OCI-LY3 (cell line): ENCODE results near the gene SLIT1.

Source experiments
- CTCF ChIP-seq: fragments of 200-600, 300-600 bp; sonication (generic); IDR thresholded peaks from 2 replicates; pipeline ENCODE4 v1.5.1; 2014; ENCODE audit warnings: antibody characterized with exemption, low read length, low read depth
- EZH2phosphoT487 ChIP-seq: fragments of 200-600 bp; shearing (Covaris generic); IDR thresholded peaks from 2 replicates; pipeline ENCODE4 v1.6.1; 2018; ENCODE audit warnings: antibody characterized with exemption, mixed run types, low read depth

DNA sequence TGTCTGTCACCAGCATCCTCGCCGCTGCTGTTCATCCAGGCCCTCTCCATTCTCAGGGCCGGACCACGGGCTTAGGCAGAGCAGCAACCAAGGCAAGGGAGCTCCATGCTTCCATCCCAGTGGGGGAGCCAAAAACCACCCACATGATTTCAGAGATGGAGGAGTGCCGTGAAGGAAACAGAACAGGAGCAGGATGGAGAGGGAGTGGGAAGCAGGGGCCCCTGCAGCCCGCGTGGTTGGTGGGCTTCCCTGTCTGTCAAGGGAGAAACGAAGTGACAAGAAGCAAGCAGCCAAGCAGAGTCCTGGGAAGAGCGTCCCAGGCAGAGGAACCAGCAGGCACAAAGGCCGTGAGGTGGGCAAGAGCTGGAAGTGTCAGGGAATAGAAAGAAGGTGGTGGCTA lies 95.7 kb downstream of the SLIT1 start:
- TF ChIP-seq CTCF (no peak), EZH2phosphoT487 (no peak)
